H9 (cell line): ENCODE measurements around the gene STH. TPM values are rescaled to one million over a fixed set of nuclear protein-coding genes. Genes with fewer than 3 reads are reported as not detected.
"Not testable (repeated sequence)": the region's sequence is repeated elsewhere in the genome, so short reads cannot be mapped to it uniquely, and the experiment has no call there.

Experiments used
- DNase-seq: peaks from one replicate; pipeline ENCODE4 v3.0.0-alpha.2; 2017
- H2AFZ ChIP-seq: one replicate; pipeline ENCODE4 v1.6.1; 2013; ENCODE audit warnings: mild to moderate bottlenecking, low read length, control low read depth, moderate library complexity
- H2AK5ac ChIP-seq: 2 replicates; pipeline ENCODE4 v1.6.1; 2013; ENCODE audit warnings: low read length, control low read depth, mixed read lengths; ENCODE audit not compliant: insufficient read length
- H2BK120ac ChIP-seq: one replicate; pipeline ENCODE4 v1.6.1; 2013; ENCODE audit warnings: low read depth, mild to moderate bottlenecking, low read length, control low read depth, inconsistent platforms; ENCODE audit not compliant: poor library complexity, severe bottlenecking
- H2BK12ac ChIP-seq: 2 replicates; pipeline ENCODE4 v1.6.1; 2013; ENCODE audit warnings: low read length, control low read depth, mixed read lengths, low read depth; ENCODE audit not compliant: insufficient read length
- H2BK15ac ChIP-seq: 2 replicates; pipeline ENCODE4 v1.6.1; 2013; ENCODE audit warnings: low read depth, low read length, control low read depth
- H2BK20ac ChIP-seq: one replicate; pipeline ENCODE4 v1.6.1; 2013; ENCODE audit warnings: low read depth, mild to moderate bottlenecking, low read length, control low read depth, inconsistent platforms; ENCODE audit not compliant: poor library complexity, severe bottlenecking
- H2BK5ac ChIP-seq: 2 replicates; pipeline ENCODE4 v1.6.1; 2013; ENCODE audit warnings: low read length, control low read depth, mixed read lengths; ENCODE audit not compliant: insufficient read length
- H3K14ac ChIP-seq: 2 replicates; pipeline ENCODE4 v1.6.1; 2013; ENCODE audit warnings: low read length, control low read depth; ENCODE audit not compliant: insufficient read depth
- H3K18ac ChIP-seq: 2 replicates; pipeline ENCODE4 v1.6.1; 2013; ENCODE audit warnings: low read depth, mild to moderate bottlenecking, mixed read lengths, low read length, control low read depth; ENCODE audit not compliant: insufficient read length
- H3K23ac ChIP-seq: 2 replicates; pipeline ENCODE4 v1.6.1; 2013; ENCODE audit warnings: low read length, control low read depth, mixed read lengths, low read depth; ENCODE audit not compliant: insufficient read length
- H3K23me2 ChIP-seq: 2 replicates; pipeline ENCODE4 v1.6.1; 2013; ENCODE audit warnings: low read depth, mild to moderate bottlenecking, mixed read lengths, low read length, control low read depth; ENCODE audit not compliant: insufficient read length, poor library complexity, severe bottlenecking
- H3K27ac ChIP-seq: 2 replicates; pipeline ENCODE4 v1.5.1; 2013; ENCODE audit warnings: low read length, control low read depth, mixed read lengths, low read depth; ENCODE audit not compliant: insufficient read length
- H3K27me3 ChIP-seq: 2 replicates; pipeline ENCODE4 v1.6.1; 2013; ENCODE audit warnings: low read length, control low read depth, inconsistent platforms; ENCODE audit not compliant: insufficient read depth
- H3K4ac ChIP-seq: 2 replicates; pipeline ENCODE4 v1.6.1; 2013; ENCODE audit warnings: low read depth, mild to moderate bottlenecking, control low read depth, inconsistent platforms, low read length, moderate library complexity
- H3K4me1 ChIP-seq: 2 replicates; pipeline ENCODE4 v1.6.1; 2013; ENCODE audit warnings: low read length, control low read depth, inconsistent platforms; ENCODE audit not compliant: insufficient read depth
- H3K4me2 ChIP-seq: 2 replicates; pipeline ENCODE4 v1.6.1; 2013; ENCODE audit warnings: low read length, control low read depth, mixed read lengths; ENCODE audit not compliant: insufficient read length, insufficient read depth
- H3K56ac ChIP-seq: 2 replicates; pipeline ENCODE4 v1.6.1; 2013; ENCODE audit warnings: low read depth, mild to moderate bottlenecking, mixed read lengths, low read length, control low read depth; ENCODE audit not compliant: insufficient read length
- H3K79me1 ChIP-seq: 2 replicates; pipeline ENCODE4 v1.6.1; 2013; ENCODE audit warnings: low read depth, mild to moderate bottlenecking, moderate library complexity, low read length, control low read depth, inconsistent platforms; ENCODE audit not compliant: insufficient read depth, poor library complexity, severe bottlenecking
- H3K79me2 ChIP-seq: 2 replicates; pipeline ENCODE4 v1.6.1; 2013; ENCODE audit warnings: low read length, control low read depth, inconsistent platforms; ENCODE audit not compliant: insufficient read depth
- H3K9ac ChIP-seq: 2 replicates; pipeline ENCODE4 v1.6.1; 2013; ENCODE audit warnings: low read length, control low read depth, mixed read lengths; ENCODE audit not compliant: insufficient read length; ENCODE audit errors: extremely low read depth
- H3K9me3 ChIP-seq: one replicate; pipeline ENCODE4 v1.6.1; 2013; ENCODE audit warnings: low read depth, low read length, inconsistent platforms; ENCODE audit not compliant: control insufficient read depth
- H3T11ph ChIP-seq: one replicate; pipeline ENCODE4 v1.6.1; 2013; ENCODE audit warnings: mild to moderate bottlenecking, low read length, control low read depth, inconsistent platforms
- H4K20me1 ChIP-seq: one replicate; pipeline ENCODE4 v1.6.1; 2013; ENCODE audit not compliant: control insufficient read depth, insufficient read length, insufficient read depth
- H4K5ac ChIP-seq: 2 replicates; pipeline ENCODE4 v1.6.1; 2013; ENCODE audit warnings: low read depth, mild to moderate bottlenecking, mixed read lengths, low read length, control low read depth; ENCODE audit not compliant: insufficient read length
- H4K8ac ChIP-seq: replicated peaks from 2 replicates; pipeline ENCODE4 v1.6.1; 2013; ENCODE audit warnings: low read length, control low read depth, mixed read lengths, low read depth; ENCODE audit not compliant: insufficient read length
- H4K91ac ChIP-seq: 2 replicates; pipeline ENCODE4 v1.6.1; 2013; ENCODE audit warnings: low read depth, mild to moderate bottlenecking, moderate library complexity, mixed read lengths, low read length, control low read depth; ENCODE audit not compliant: insufficient read length
- H3K27ac Mint-ChIP-seq, 3 experiments: 2 replicates in 2 of 3; 3 replicates in 1 of 3; pipeline ENCODE4 v1.8.0; 2020 to 2021; ENCODE audit warnings: mixed read lengths in 3 of 3, mild to moderate bottlenecking in 1 of 3, moderate library complexity in 1 of 3
- H3K27me3 Mint-ChIP-seq: 2 replicates; pipeline ENCODE4 v1.8.0; 2021; ENCODE audit warnings: low read depth, mild to moderate bottlenecking, moderate library complexity, mixed read lengths
- H3K36me3 Mint-ChIP-seq, 3 experiments: 2 replicates in 2 of 3; 3 replicates in 1 of 3; pipeline ENCODE4 v1.8.0; 2020 to 2021; ENCODE audit warnings: low read depth in 3 of 3, mixed read lengths in 3 of 3; ENCODE audit not compliant: insufficient read depth in 1 of 3
- H3K4me1 Mint-ChIP-seq, 2 experiments: 2 replicates each; pipeline ENCODE4 v1.8.0; 2020; ENCODE audit warnings: mixed read lengths in 2 of 2
- H3K4me3 Mint-ChIP-seq, 2 experiments: 2 replicates in 1 of 2; 3 replicates in 1 of 2; pipeline ENCODE4 v1.8.0; 2020 to 2021; ENCODE audit warnings: mild to moderate bottlenecking in 2 of 2, mixed read lengths in 2 of 2, moderate library complexity in 1 of 2
- H3K9me3 Mint-ChIP-seq, 2 experiments: 2 replicates in 1 of 2; 3 replicates in 1 of 2; pipeline ENCODE4 v1.8.0; 2020; ENCODE audit warnings: mild to moderate bottlenecking in 2 of 2, mixed read lengths in 2 of 2, moderate library complexity in 1 of 2
- WGBS: extraction: QIAGEN DNeasy Blood & Tissue Kit; methylation state at CpG from one replicate; pipeline ENCODE4 v1.1.7; 2013; ENCODE audit warnings: missing lambda C conversion rate, low lambda C conversion rate, mixed read lengths; ENCODE audit not compliant: insufficient read length; ENCODE audit errors: extremely low coverage; 5-methylcytosine and 5-hydroxymethylcytosine counted together
- total RNA-seq: library from RNA; stranded (reverse); gene quantifications from 2 replicates; pipeline ENCODE4 v1.2.1, GENCODE V29; 2021
- TF ChIP-seq, protein P1 (sequence below): fragments of 200-600 bp; sonication (generic); conservative IDR thresholded peaks from 3 replicates; pipeline ENCODE4 v1.8.0; 2021; ENCODE audit warnings: antibody characterized with exemption, mild to moderate bottlenecking

Gene STH
- total RNA-seq, 1 experiment from 2014 or later, result not detected

DNA sequence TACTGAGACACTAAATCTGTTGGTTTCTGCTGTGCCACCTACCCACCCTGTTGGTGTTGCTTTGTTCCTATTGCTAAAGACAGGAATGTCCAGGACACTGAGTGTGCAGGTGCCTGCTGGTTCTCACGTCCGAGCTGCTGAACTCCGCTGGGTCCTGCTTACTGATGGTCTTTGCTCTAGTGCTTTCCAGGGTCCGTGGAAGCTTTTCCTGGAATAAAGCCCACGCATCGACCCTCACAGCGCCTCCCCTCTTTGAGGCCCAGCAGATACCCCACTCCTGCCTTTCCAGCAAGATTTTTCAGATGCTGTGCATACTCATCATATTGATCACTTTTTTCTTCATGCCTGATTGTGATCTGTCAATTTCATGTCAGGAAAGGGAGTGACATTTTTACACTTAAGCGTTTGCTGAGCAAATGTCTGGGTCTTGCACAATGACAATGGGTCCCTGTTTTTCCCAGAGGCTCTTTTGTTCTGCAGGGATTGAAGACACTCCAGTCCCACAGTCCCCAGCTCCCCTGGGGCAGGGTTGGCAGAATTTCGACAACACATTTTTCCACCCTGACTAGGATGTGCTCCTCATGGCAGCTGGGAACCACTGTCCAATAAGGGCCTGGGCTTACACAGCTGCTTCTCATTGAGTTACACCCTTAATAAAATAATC is 14.6 kb downstream of the STH start:
- Histone ChIP-seq H3K27me3 (no peaks in the 10 kb centered on the region), H2BK15ac (no peak overlapping the region), H3K23me2 (no peaks in the 10 kb centered on the region), H3K9me3 (no peaks in the 10 kb centered on the region), H4K8ac (no peak overlapping the region), H3K27ac (no peak overlapping the region), H3T11ph (no peak overlapping the region), H3K4me2 (no peak overlapping the region), H3K9ac (no peak overlapping the region), H3K14ac (no peak overlapping the region; the same call in 1 of the 2 replicates), H2AFZ (no peak overlapping the region), H2BK12ac (no peak overlapping the region), H3K79me1 (no peaks in the 10 kb centered on the region), H3K56ac (no peak overlapping the region), H2AK5ac (no peak overlapping the region), H4K5ac (no peak overlapping the region), H3K79me2 (no peaks in the 10 kb centered on the region), H3K4ac (no peak overlapping the region), H2BK120ac (no peak overlapping the region), H3K4me1 (no peaks in the 10 kb centered on the region), H4K91ac (no peak overlapping the region), H3K18ac (no peak overlapping the region), H4K20me1 (no peaks in the 10 kb centered on the region), H2BK20ac (no peak overlapping the region), H3K23ac (no peak overlapping the region), H2BK5ac (no peak overlapping the region)
- WGBS, result no CpG with 5 or more reads among the region's 9 CpGs
- Mint-ChIP-seq H3K27me3 (peaks cover 2% of the 10 kb centered on the region), H3K36me3 (no peaks in the 10 kb centered on the region; a peak in 1 of 7 replicates), H3K9me3 (no peaks in the 10 kb centered on the region), H3K4me1 (0 out of 4 replicates have a peak, but pooled peaks cover 0 to 6% of the 10 kb centered on the region in 2 experiments), H3K4me3 (0 out of 5 replicates have a peak overlapping the region, but pooled peaks of 1 of the 2 experiments have one; percentile 30), H3K27ac (no peak overlapping the region)
- DNase-seq, result no peak
- TF ChIP-seq, protein P1, sequence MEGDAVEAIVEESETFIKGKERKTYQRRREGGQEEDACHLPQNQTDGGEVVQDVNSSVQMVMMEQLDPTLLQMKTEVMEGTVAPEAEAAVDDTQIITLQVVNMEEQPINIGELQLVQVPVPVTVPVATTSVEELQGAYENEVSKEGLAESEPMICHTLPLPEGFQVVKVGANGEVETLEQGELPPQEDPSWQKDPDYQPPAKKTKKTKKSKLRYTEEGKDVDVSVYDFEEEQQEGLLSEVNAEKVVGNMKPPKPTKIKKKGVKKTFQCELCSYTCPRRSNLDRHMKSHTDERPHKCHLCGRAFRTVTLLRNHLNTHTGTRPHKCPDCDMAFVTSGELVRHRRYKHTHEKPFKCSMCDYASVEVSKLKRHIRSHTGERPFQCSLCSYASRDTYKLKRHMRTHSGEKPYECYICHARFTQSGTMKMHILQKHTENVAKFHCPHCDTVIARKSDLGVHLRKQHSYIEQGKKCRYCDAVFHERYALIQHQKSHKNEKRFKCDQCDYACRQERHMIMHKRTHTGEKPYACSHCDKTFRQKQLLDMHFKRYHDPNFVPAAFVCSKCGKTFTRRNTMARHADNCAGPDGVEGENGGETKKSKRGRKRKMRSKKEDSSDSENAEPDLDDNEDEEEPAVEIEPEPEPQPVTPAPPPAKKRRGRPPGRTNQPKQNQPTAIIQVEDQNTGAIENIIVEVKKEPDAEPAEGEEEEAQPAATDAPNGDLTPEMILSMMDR, result no peak

DNA sequence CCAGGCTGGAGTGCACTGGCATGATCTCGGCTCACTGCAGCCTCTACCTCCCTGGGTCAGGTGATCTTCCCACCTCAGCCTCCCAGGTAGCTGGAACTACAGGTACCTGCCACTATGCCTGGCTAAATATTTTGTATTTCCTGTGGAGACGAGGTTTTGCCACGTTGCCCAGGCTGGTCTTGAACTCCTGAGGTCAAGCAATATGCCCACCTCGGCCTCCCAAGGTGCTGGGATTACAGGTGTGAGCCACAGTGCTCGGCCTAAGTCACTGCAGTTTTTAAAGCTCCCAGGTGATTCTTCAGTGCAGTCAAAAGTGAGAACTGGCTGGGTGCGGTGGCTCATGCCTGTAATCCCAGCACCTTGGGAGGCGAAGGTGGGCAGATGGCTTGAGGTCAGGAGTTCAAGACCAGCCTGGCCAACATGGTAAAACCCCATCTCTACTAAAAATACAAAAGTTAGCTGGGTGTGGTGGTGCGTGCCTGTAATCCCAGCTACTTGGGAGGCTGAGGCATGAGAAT is 20.4 kb downstream of the STH start:
- not testable (repeated sequence) for H3K9me3 Mint-ChIP-seq, H3K9me3 ChIP-seq, H2AK5ac ChIP-seq, H3K27me3 ChIP-seq, H3K18ac ChIP-seq, H3K56ac ChIP-seq, H3K4me1 ChIP-seq, H3T11ph ChIP-seq, H3K4me3 Mint-ChIP-seq, H3K14ac ChIP-seq, H3K79me1 ChIP-seq, H2BK20ac ChIP-seq, H3K4ac ChIP-seq, H3K9ac ChIP-seq, H2BK5ac ChIP-seq, H3K79me2 ChIP-seq, H3K4me1 Mint-ChIP-seq, H4K5ac ChIP-seq, H4K8ac ChIP-seq, H3K27me3 Mint-ChIP-seq, H3K23me2 ChIP-seq, H4K91ac ChIP-seq, H3K27ac ChIP-seq, H3K23ac ChIP-seq, H2AFZ ChIP-seq, H2BK120ac ChIP-seq, H4K20me1 ChIP-seq, H3K4me2 ChIP-seq, H3K27ac Mint-ChIP-seq, DNase-seq, H2BK15ac ChIP-seq, H2BK12ac ChIP-seq
- H3K36me3 Mint-ChIP-seq, result peaks cover 5 to 11% (median 10%) of the 10 kb centered on the region in 3 experiments; a peak in 6 of 7 replicates
- no CpG with 5 or more reads among the region's 8 CpGs for WGBS
